Caco-2 (cell line): ENCODE measurements around the gene EMILIN1. TPM values are rescaled to one million over a fixed set of nuclear protein-coding genes. Genes with fewer than 3 reads are reported as not detected.
A peak's percentile ranks its signal among the peaks of the same experiment; 100 is the strongest.

Experiments used
- BruUV-seq: library from RNA; stranded (reverse); fragments of 400-500 nt; replicated peaks from 2 replicates; lab custom pipeline; 2021; lab: Mats Ljungman, UMichigan
- CTCF ChIA-PET: fragments of 300-600 bp; sonication (Branson Sonifier 250); formaldehyde crosslinking; loops from one replicate; lab custom pipeline; 2022; ENCODE audit warnings: antibody characterized with exemption; lab: Charles Lee
- POLR2A ChIA-PET: fragments of 300-600 bp; sonication (Branson Sonifier 250); formaldehyde crosslinking; loops from one replicate; lab custom pipeline; 2022; ENCODE audit warnings: antibody characterized with exemption; lab: Charles Lee
- DNase-seq, 2 experiments: peaks; one replicate each; pipeline versions ENCODE4 v3.0.0 to v3.0.0-alpha.2; 2020 to 2022
- H3K27me3 ChIP-seq: replicated peaks from 2 replicates; pipeline ENCODE4 v1.6.0; 2011; ENCODE audit warnings: low read length; ENCODE audit not compliant: control insufficient read depth, insufficient read depth
- H3K36me3 ChIP-seq: 2 replicates; pipeline ENCODE4 v1.5.1; 2011; ENCODE audit warnings: low read length; ENCODE audit not compliant: control insufficient read depth, insufficient read depth
- H3K4me1 ChIP-seq: fragments of 250-450 bp; sonication (Bioruptor Pico); 2 replicates; pipeline ENCODE4 v1.5.1; 2020; ENCODE audit warnings: mild to moderate bottlenecking
- H3K4me3 ChIP-seq: 2 replicates; pipeline ENCODE4 v1.5.1; 2011; ENCODE audit warnings: low read depth, mild to moderate bottlenecking, control low read depth, low read length
- H3K9me3 ChIP-seq: fragments of 250-450 bp; sonication (Bioruptor Pico); 2 replicates; pipeline ENCODE4 v1.5.1; 2020; ENCODE audit warnings: mild to moderate bottlenecking, moderate library complexity
- H3K27ac Mint-ChIP-seq: one replicate; pipeline ENCODE4 v1.8.0; 2022; ENCODE audit warnings: mixed read lengths; ENCODE audit not compliant: unreplicated experiment
- H3K27me3 Mint-ChIP-seq: one replicate; pipeline ENCODE4 v1.8.0; 2022; ENCODE audit warnings: mixed read lengths; ENCODE audit not compliant: insufficient read depth, unreplicated experiment
- H3K36me3 Mint-ChIP-seq: one replicate; pipeline ENCODE4 v1.8.0; 2022; ENCODE audit warnings: mild to moderate bottlenecking, mixed read lengths; ENCODE audit not compliant: insufficient read depth, unreplicated experiment
- H3K4me1 Mint-ChIP-seq: one replicate; pipeline ENCODE4 v1.8.0; 2022; ENCODE audit warnings: low read depth, mixed read lengths; ENCODE audit not compliant: unreplicated experiment
- H3K4me3 Mint-ChIP-seq: one replicate; pipeline ENCODE4 v1.8.0; 2022; ENCODE audit warnings: mild to moderate bottlenecking, moderate library complexity, mixed read lengths; ENCODE audit not compliant: unreplicated experiment
- H3K9me3 Mint-ChIP-seq: one replicate; pipeline ENCODE4 v1.8.0; 2022; ENCODE audit warnings: mixed read lengths; ENCODE audit not compliant: unreplicated experiment
- CTCF ChIP-seq, 2 experiments: fragments of 200-600 bp in 1 of 2; IDR thresholded peaks; 1 replicate in 1 of 2; 2 replicates in 1 of 2; pipeline versions ENCODE4 v1.5.1 to v1.8.0; 2011 to 2022; ENCODE audit warnings: antibody characterized with exemption in 1 of 2, control low read depth in 1 of 2, inconsistent platforms in 1 of 2, low read depth in 1 of 2, low read length in 1 of 2, mild to moderate bottlenecking in 1 of 2, moderate library complexity in 1 of 2; ENCODE audit not compliant: insufficient read depth in 1 of 2, severe bottlenecking in 1 of 2, unreplicated experiment in 1 of 2
- intact Hi-C: fragments of 100-400 bp; cut with micrococcal nuclease; formaldehyde crosslinking; loops from one replicate; pipeline ENCODE4 v1.10.0; 2022; ENCODE audit not compliant: unreplicated experiment
- total RNA-seq: library from RNA; stranded (reverse); gene quantifications from 2 replicates; pipeline ENCODE4 v1.2.3, GENCODE V29; 2022

Gene EMILIN1
- total RNA-seq, 1 experiment from 2014 or later = 0.43 TPM

GRCh38 chr2:27070653-27071276, 7.7 kb upstream of the EMILIN1 start:
- intact Hi-C loops = loop anchor here (1.0 kb wide), 3 partner anchors 11 to 19 kb away; partner anchors contain the start of genes AGBL5 and KHK
- H3K36me3 Mint-ChIP-seq = peaks cover 51% of the 10 kb centered on the region
- no peaks in the 10 kb centered on the region for H3K4me1 ChIP-seq

GRCh38 chr2:27071277-27071989, 7.0 kb upstream of the EMILIN1 start, which contains the start of gene OST4:
OST4 (minus strand) TSS chr2:27071654.
- H3K4me1 Mint-ChIP-seq = peaks cover 9% of the 10 kb centered on the region
- BruUV-seq = no TSS peak
- H3K9me3 Mint-ChIP-seq = no peaks in the 10 kb centered on the region
- peak; percentile 91 to 97 for DNase-seq
- H3K27me3 ChIP-seq = no peaks in the 10 kb centered on the region
- peaks cover 10% of the 10 kb centered on the region for H3K27me3 Mint-ChIP-seq
- H3K36me3 Mint-ChIP-seq = peaks cover 45% of the 10 kb centered on the region
- TF ChIP-seq CTCF (IDR thresholded peaks at IDR 0.05; ENCODE audit: insufficient read depth in 1 of 2, low read depth in 1 of 2, low read length in 1 of 2, severe bottlenecking in 1 of 2, unreplicated experiment in 1 of 2) = no peak
- H3K9me3 ChIP-seq = no peaks in the 10 kb centered on the region
- CTCF ChIA-PET = interaction anchor here (0.6 to 2.4 kb wide), 8 partner anchors 10 to 1225 kb away, joined by 3 to 19 read pairs (median 4); partner anchors contain the start of genes AGBL5 and KHK
- peak within 1 kb of the TSS; percentile 95 for H3K4me3 Mint-ChIP-seq
- intact Hi-C loops = loop anchor here (1.0 kb wide), 3 partner anchors 10 to 20 kb away; partner anchors contain the start of genes AGBL5 and KHK
- POLR2A ChIA-PET = interaction anchor here (0.6 to 1.7 kb wide), 9 partner anchors 9 to 252 kb away, joined by 3 to 27 read pairs (median 5); partner anchors contain the start of genes AGBL5, ATRAID, KHK and SLC5A6
- H3K36me3 ChIP-seq = no peaks in the 10 kb centered on the region
- no peaks in the 10 kb centered on the region for H3K4me1 ChIP-seq
- peak within 1 kb of the TSS; percentile 90 for H3K4me3 ChIP-seq
- H3K27ac Mint-ChIP-seq = peak within 1 kb of the TSS; percentile 92

More at GRCh38 chr2:27070653-27071276, 7.7 kb upstream of the EMILIN1 start:
- no peaks in the 10 kb centered on the region for H3K27me3 ChIP-seq
- BruUV-seq = TSS peak; percentile 66
- ChIA-PET CTCF (interaction anchor here (0.6 to 2.4 kb wide), 8 partner anchors 11 to 1224 kb away, joined by 3 to 19 read pairs (median 4); partner anchors contain the start of genes AGBL5 and KHK), POLR2A (interaction anchor here (0.6 to 1.7 kb wide), 9 partner anchors 8 to 252 kb away, joined by 3 to 27 read pairs (median 5); partner anchors contain the start of genes AGBL5, ATRAID, KHK and SLC5A6)
- no peak for TF ChIP-seq CTCF (IDR thresholded peaks at IDR 0.05; ENCODE audit: insufficient read depth in 1 of 2, low read depth in 1 of 2, low read length in 1 of 2, severe bottlenecking in 1 of 2, unreplicated experiment in 1 of 2)
- no peak for DNase-seq
- Mint-ChIP-seq H3K9me3 (no peaks in the 10 kb centered on the region), H3K4me3 (peak overlapping the region; percentile 95), H3K27me3 (peaks cover 7% of the 10 kb centered on the region), H3K4me1 (peaks cover 9% of the 10 kb centered on the region), H3K27ac (peak overlapping the region; percentile 92)
- no peaks in the 10 kb centered on the region for H3K36me3 ChIP-seq
- H3K4me3 ChIP-seq = peak overlapping the region; percentile 90
- no peaks in the 10 kb centered on the region for H3K9me3 ChIP-seq
